GM21723 (cell line): ENCODE data around the gene SLC9A9.

ENCODE experiments used
- ATAC-seq: cut with Tn5 transposase; IDR thresholded peaks from one replicate; pipeline ENCODE4 v1.9.1; 2021; ENCODE audit warnings: mild to moderate bottlenecking, moderate library complexity; ENCODE audit not compliant: unreplicated experiment

The SLC9A9 gene

DNA sequence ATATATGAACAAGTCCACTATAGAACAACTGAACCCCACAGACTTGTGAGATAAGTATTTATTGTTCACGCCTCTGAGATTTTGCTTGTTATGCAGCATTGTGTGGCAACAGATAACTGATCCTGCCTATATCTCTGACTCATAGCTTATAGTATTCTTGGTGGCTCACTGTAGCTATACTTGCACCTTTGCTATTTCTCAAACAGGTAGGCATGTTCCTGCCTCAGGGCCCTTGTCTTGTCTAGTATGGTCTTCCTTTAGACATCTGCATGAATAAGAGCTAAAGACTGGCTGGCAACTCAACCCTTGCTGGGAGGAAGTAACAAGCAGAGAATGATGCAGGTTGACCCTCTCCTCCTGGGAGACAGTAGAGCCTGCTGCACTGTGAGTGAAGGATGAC lies 472.6 kb downstream of the SLC9A9 start:
- ATAC-seq: no peak

DNA sequence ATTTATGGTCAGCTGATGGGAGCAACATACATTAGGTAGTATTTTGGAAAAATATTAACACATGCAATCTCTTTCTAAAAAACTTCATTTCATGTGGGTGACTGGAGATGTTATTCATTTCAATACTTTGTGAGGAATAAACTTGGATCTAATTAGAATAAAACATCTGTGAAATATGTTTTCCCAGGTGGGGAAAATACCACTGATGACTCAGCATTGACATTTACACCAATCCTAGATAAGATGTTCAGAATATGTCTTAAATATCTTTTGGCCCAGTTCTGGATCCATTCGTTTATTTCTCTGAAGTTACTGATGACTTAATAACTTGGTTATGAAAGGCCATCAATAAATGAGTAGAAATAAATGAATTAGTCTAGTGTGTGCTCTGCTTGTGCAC lies 481.1 kb downstream of the SLC9A9 start:
- no peak for ATAC-seq

DNA sequence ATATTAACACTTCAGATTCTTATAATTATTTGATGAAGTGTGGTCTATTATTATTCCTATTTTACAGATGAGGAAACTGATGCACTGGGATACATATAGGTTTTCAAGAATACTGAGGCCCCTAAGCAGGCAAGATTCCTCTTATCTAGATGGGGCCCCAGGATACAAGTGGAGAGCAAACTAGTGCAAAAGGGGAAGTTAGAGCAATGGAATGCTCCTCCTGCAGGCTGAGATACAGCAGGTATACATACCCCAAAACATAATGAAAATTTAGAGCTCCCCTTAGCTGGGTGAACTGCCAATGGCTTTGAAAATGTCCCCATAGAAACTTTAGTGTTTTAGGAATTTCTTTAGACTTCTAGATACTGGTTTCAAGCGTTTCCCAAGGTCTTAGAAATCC lies 481.6 kb downstream of the SLC9A9 start:
- ATAC-seq: no peak

DNA sequence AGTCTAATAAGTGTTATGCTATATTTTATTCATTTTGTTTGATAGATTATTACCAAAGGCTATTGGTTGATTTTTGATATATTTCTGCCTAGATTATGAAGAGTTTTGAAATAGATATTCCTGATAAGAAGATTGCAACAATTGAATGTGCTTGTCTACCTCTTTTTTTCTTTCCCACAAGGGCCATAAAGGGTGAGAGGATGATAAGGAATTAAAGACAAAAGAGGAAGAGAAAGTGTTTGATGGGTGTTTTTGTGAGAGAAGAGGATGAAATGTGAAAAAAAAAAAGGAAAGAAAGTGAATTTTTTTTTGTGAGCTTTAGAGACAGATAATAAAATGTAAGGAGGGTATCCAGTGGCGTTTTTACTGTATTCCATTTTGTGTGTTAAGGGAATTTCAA lies 484.3 kb downstream of the SLC9A9 start:
- no peak for ATAC-seq

DNA sequence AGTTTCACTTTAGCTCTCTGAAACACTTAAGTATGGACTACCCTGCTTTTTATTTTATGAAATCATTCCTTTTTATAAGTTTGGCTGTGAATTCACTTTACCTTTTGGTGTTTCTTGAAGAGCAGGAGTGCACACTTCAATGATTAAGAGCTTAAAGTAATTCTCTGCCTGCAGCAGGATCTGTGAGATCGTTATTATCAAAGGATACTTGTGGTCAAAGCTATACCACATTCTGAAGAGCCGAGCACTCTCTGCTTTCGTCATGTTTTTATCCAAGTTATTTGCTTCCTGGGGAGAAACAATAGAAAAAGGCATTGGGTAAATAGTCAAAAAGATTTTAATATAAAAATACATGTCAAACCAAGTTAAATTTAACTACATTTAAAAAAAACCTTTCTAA lies 485.0 kb downstream of the SLC9A9 start:
- ATAC-seq: no peak

DNA sequence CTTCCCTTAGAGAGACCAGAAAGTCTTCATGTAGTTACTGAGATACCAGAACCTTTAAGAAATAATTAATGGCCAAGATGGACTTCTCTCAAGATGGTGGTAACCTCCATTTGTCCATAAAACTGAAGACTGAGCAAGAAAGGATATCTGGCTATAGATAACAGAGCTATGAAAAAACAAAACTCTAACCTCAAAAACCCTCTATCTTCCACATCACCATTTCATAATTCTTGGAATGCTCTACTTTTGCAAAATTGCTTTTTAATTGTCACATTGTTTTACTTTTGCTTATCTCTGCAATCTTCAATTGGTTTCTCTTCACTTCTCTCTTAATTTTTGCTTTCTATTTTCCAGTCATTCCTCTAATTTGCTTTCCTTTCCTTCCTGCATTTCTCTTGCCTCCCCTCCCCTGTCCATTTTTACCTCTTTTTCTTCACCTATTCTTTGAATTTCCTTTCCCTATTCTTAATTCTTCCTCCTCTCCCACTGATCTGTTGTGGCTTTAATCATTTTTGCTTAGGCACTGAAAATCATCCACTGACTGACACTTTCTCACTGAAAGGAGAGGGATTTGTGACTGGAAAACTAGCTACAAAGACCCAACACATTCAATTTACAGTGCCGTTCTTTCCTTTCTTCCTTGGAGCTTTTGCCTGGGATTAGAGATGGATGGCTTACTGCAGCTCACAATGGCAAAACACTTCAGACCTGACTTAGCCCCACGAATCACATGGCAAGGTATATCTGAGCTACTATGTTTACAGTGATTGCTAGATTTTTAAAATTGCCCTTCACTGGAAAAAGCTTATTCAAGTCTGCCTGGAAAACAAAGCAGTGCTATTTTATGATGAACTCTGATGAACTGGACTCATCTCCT lies 485.9 kb downstream of the SLC9A9 start:
- no peak for ATAC-seq

DNA sequence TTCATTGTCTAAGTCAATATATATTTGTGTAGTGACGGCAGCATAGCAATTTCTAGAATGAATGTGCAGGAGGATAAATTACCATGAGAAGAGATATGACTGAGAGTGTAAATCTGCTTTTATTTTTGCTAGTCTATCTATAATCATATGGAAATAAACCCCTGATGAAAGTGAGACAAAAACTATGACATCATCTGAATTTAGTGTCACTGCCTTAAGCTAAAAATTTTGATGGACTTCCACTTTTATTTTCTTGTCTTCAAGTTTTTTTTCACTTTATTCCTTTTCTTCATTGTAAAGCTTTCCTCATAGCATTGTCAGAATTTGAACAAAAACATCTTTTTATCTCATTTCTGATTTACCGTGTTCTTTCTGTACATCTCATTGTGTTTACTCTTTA lies 486.7 kb downstream of the SLC9A9 start:
- ATAC-seq: no peak

DNA sequence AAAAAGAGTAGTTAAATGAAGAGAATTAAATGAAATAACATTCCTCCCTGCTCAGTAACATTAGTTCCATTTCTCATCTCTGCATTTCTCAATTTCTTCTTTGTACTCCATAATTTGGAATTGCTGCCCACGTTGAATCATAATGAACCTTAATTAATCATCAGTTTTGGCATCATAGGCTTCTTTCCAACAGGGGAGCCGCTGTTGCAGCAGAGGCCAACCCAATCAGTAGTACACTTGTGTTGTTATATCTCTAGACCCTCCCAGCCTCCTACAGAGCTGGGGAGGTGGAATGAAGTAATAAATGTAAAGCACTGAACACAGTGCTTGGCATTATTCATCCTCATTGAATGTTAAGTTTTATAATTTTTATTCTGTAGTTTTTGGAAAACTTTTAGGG lies 488.0 kb downstream of the SLC9A9 start:
- no peak for ATAC-seq

DNA sequence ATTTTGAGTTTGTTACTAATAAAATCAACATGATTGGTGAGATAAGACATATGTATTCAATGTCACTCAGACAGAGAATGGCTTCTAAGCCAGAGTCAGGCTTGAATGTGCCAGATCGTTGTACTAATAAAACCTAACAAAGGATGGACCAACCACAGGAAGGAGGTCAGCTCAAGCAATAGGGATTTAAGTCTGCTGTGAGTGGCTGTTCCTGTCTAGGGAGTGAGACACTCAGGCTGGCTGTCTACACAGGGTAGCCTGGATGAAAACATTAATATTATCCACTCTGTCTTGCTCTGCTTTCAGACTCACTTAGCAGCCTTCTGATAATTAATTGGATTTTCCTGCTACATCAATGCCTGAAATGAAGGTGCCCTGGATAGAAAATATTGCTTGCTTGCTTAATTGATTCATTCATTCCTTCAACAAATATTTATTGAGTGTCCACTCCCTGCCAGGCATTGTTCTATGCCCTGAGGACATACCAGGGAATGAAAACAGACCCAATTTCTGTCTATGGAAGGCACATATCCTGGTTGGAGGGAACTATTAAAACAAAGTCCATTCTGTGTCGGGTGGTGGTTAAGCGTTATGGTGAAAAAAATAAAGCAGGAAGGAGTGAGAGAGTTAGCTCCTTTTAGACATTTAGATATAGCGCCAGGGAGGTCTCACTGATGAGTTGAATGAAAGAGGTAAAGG lies 489.3 kb downstream of the SLC9A9 start:
- ATAC-seq: no peak

DNA sequence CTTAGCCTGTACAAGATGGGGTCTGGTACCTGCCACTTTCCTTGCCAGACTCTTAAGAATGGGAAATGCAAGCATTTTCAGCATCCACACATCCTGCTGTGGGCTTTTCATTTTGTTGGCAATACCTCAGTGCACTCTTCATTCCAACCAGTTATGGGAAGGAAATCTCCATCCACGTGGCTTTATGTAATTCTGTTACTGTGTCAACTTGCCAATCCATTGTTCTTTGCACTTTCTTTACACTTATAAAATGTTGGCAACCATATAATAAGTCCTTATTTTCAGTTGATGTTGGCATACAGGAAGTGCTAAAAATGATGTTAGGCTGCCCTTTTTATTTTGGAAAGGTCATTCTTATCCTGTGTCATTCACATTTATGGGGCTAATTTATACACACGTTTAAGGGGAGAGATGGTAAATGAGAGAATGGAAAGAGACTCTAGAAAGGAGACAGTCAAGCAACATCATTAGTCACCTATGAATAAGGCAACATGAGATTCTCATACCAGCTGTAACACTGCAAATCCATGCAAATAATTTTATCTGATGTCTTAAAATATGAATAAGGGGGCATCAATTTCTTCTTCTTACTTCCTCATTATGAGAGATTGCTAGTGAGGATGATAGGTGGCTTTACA lies 490.0 kb downstream of the SLC9A9 start:
- ATAC-seq: no peak

DNA sequence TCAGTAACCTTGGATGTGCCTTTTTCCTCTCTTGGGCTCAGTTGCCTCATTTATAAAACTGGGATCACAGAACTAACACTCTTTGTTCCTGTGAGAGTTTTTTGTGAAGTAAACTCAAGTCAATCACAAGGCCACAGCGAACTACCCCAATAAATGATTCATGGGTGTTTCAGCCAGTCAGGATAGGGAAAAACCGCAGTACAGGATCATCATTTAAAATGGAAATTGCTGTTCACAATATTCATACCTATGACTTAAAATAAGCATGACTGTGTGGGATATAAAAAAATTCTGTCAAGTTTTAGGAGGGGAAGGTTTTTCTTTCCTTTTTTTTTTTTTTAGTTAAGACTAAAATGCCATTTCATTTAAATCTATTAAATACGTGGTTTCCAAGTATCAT lies 490.6 kb downstream of the SLC9A9 start:
- no peak for ATAC-seq

DNA sequence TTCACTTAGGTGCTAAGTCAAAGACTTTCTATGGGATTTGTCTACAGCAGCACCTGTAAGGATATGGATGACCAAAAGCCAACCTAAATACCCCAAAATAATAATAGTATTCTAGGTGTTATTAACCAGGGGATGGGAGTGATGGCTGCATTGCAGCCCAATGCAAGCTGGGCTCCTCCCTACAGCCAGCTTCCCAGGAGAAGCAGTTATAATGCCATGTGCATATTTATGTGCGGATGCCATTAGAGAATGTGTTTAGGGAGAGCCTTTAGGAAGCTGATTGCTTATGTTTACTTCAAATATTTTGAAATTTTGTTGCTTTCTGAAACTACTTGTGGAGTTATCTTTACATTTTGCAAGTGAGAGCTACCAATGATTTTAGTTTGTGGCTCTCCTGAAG lies 491.4 kb downstream of the SLC9A9 start:
- ATAC-seq: no peak

DNA sequence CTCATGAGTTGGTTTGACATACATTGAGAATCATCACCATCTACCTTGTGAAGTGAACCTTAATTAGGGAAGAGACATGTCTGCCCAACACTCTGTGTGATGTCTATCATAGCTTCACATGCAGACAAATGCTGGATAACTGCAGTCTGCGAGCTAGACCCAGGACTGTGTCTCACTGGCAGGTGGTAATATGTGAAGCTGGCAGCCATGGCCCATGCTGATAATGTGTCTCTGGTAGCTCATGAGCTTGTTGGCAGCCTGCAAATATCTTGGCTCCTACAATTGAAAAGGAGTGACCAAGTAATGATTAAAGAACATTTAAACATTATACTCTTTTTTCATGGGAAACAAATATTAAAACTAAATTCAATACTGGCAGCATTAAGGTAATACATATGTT lies 493.9 kb downstream of the SLC9A9 start:
- no peak for ATAC-seq

DNA sequence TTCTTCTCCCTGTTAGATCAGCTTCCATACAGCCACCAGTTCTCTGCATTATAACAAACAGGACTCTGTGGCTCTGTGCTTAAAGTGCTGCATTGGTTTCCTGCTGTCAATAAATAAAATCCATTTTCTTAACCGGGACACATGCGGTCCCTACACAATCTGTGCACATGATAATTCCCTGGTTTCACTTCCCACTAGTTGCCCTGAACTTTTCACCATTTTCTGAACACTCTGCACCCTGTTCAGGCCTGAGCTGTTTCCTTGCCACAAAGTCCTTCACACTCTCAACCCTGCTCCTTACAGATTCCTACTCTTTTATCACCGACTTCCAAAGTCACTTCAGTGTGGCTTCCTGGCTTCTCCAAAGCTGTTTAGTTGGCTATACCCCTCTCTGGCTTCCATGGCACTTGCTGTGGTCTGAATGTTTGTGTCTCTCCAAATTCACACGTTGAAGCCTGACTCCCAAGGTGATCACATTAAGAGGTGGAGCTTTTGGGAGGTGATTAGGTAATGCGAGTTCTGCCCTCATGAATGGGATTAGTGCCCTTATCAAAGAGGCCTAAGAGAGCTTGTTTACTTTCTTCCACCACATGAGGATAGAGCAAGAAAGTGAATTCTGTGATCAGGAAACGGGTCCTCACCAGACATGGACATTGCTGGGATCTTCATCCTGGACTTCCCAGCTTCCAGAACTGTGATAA lies 495.3 kb downstream of the SLC9A9 start:
- no peak for ATAC-seq

DNA sequence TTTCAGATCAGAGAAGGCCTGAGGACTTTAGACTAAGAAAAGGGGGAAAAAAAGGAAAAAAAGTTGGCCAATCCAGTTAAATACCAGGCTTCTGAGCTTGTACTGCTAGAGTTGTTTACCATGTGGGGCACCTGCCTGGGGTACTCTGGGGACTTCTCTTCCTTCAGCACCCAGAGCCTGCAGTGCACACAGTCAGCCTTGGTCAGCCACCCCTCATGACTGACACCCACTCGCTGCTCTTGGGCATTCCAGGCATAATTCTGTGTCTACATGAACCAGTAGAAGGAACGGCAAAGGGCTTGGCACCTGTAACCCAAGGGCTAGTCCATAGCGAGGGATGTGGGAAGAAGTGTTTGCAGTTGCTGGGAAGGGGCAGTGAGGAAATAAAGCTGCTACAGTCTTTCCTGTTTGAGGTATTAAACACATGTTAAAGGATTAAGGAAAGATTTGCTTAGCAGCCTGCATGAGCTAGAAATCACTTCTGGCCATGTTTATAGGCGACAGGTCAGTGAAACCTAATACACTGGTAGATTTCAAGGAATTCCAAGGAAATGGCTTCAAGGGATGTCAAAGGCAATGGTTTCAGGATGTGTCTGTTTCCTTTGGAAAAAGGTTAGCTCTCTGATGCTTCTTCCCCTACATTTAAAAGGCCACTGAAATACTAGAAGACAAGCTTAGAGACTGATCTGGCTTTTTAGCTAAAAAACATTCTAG lies 496.2 kb downstream of the SLC9A9 start:
- no peak for ATAC-seq

DNA sequence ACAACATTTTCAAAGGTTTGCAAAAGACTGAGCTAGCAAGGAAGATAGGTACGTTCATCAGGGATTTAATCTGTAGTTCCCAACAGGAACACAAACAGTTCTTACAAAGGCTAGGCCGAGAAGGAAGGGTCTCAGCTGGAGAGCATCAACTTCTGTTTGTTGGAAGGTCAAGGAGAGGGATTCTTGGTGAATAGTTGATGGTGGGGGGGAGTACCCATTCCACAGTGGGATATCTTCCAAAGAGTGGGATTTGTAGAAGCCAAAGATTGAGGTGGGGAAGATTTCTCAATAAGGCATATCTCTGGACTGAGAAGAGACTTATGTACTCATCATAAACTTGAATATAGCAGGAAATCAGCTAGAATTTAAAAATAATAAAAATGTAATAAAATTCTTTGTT lies 496.9 kb downstream of the SLC9A9 start:
- no peak for ATAC-seq

DNA sequence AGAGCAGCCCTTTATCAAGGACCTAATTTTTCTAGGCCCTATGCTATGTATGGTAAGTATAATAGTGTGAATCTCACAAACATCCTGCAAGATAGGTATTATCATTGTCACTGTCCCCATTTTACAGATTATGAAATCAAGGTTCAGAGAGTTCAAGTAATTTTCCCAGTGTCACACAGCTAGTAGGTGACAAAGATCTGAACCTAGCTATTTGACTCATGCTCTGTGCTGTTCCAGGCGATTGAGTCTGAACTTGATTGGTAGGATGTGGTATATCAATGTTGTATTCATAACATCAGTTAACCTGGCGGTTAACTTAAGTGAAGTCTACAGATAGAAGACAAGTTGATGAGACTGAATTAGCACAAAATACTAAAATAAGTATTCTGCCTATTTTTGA lies 498.8 kb downstream of the SLC9A9 start:
- no peak for ATAC-seq

DNA sequence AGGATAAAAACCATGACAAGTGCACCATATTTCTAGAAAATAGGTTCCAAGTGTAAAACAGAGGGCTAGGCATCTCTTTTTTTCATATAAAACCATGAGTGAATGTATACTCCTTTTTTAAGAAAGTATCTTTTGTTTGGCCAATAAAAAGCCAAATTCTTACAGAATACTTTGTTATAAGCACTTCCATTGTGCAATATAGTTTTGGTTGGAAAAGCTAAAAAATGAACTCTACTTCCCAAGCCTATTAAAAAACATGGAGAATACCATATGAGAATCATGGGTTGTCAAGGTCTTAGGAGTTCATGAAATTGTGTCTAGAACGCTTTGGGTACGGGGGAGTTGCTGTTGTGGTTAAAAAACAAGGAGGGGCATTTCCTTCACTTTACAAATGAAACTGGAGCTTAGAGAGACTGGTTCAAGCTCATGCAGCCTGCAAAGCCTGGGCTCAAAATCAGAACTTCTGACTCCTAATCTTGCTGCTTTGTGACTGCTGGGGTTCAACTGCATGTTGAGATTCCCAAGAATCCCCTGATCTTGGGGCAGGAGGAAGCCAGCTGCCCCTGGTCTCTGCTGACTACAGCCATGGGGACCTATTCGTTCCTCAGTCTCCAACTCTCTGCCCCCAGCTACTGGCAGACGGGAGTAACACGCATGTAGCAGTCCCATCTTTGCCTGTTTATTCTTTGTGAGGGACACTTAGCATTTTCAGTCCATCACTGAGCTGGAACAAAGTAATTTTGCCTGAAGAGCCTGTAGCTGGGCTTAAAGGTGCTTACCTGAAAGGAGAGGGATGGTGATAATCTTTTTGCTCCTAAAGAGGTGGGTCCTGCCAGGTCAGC lies 499.6 kb downstream of the SLC9A9 start:
- ATAC-seq: no peak

DNA sequence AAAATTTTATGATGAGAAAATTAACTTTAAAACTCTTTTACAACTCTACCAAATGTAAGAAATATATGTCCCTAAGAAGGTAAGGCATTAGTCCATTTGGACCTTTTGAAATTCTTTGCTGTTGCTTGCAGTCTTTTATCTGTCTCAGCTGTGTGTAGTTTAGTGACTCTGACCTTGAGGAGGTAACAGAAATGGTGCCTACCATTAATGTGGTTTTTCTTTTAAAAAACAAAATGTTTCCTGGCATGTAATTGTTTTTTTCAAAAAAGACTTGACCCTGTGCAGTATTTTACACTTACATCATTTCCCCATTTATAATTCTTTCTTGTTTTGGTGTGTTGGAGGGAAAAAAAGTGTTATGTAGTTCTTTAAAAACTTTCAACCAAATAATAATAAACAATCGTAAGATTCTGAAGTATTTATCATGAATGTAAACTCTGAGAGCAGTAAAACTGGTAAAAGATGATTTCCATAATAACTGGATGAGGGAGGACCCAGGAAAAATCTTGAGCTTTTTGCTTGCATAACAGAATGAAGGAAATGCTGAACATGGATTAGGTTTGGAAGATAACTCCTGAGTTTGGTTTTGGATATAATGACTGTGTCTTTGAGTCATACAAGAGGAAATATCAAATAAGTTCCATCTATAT lies 503.6 kb downstream of the SLC9A9 start:
- no peak for ATAC-seq
